Nephron (organoid): Measurements from ENCODE around the gene ITIH4.

Experiments
- H3K27ac Mint-ChIP-seq, 3 experiments: 2 replicates each; pipeline ENCODE4 v1.8.0; 2020; ENCODE audit warnings: mixed read lengths in 3 of 3, mild to moderate bottlenecking in 2 of 3, moderate library complexity in 1 of 3
- H3K27me3 Mint-ChIP-seq: 2 replicates; pipeline ENCODE4 v1.8.0; 2021; ENCODE audit warnings: low read depth, mild to moderate bottlenecking, moderate library complexity, mixed read lengths
- H3K36me3 Mint-ChIP-seq: 2 replicates; pipeline ENCODE4 v1.8.0; 2020; ENCODE audit warnings: low read depth, mixed read lengths
- H3K4me1 Mint-ChIP-seq: 2 replicates; pipeline ENCODE4 v1.8.0; 2020; ENCODE audit warnings: mixed read lengths
- H3K4me3 Mint-ChIP-seq, 3 experiments: 2 replicates each; pipeline ENCODE4 v1.8.0; 2020; ENCODE audit warnings: mild to moderate bottlenecking in 3 of 3, mixed read lengths in 3 of 3, moderate library complexity in 2 of 3
- H3K9me3 Mint-ChIP-seq: 2 replicates; pipeline ENCODE4 v1.8.0; 2020; ENCODE audit warnings: mixed read lengths
- CTCF ChIP-seq, 3 experiments: fragments of 200-600 bp; sonication (generic); IDR thresholded peaks; one replicate each; pipeline ENCODE4 v1.5.0; 2021; ENCODE audit warnings: antibody characterized with exemption in 3 of 3; ENCODE audit not compliant: unreplicated experiment in 3 of 3

Gene ITIH4

GRCh38 chr3:52792413-52792812 lies 38.1 kb downstream of the ITIH4 start:
- TF ChIP-seq CTCF (IDR thresholded peaks at IDR 0.05; ENCODE audit: unreplicated experiment in 3 of 3) = peak in 1 of 3 experiments; percentile 17
- Mint-ChIP-seq H3K9me3 (no peaks in the 10 kb centered on the region), H3K4me3 (no peak overlapping the region), H3K36me3 (no peaks in the 10 kb centered on the region), H3K27me3 (peaks cover 4% of the 10 kb centered on the region), H3K4me1 (no peaks in the 10 kb centered on the region), H3K27ac (no peak overlapping the region)

GRCh38 chr3:52791928-52792327 lies 38.5 kb downstream of the ITIH4 start:
- H3K36me3 Mint-ChIP-seq = no peaks in the 10 kb centered on the region
- H3K9me3 Mint-ChIP-seq = no peaks in the 10 kb centered on the region
- H3K27ac Mint-ChIP-seq = no peak overlapping the region
- H3K4me3 Mint-ChIP-seq = no peak overlapping the region
- H3K4me1 Mint-ChIP-seq = no peaks in the 10 kb centered on the region
- H3K27me3 Mint-ChIP-seq = peaks cover 8% of the 10 kb centered on the region
- TF ChIP-seq CTCF (IDR thresholded peaks at IDR 0.05; ENCODE audit: unreplicated experiment in 3 of 3) = no peak

GRCh38 chr3:52791366-52791765 lies 39.1 kb downstream of the ITIH4 start:
- Mint-ChIP-seq H3K4me1 (no peaks in the 10 kb centered on the region), H3K4me3 (no peak overlapping the region), H3K9me3 (no peaks in the 10 kb centered on the region), H3K36me3 (no peaks in the 10 kb centered on the region), H3K27ac (no peak overlapping the region), H3K27me3 (peaks cover 8% of the 10 kb centered on the region)
- no peak for TF ChIP-seq CTCF (IDR thresholded peaks at IDR 0.05; ENCODE audit: unreplicated experiment in 3 of 3)

GRCh38 chr3:52790741-52791140 lies 39.7 kb downstream of the ITIH4 start:
- no peak overlapping the region for H3K4me3 Mint-ChIP-seq
- no peaks in the 10 kb centered on the region for H3K9me3 Mint-ChIP-seq
- peaks cover 8% of the 10 kb centered on the region for H3K27me3 Mint-ChIP-seq
- TF ChIP-seq CTCF (IDR thresholded peaks at IDR 0.05; ENCODE audit: unreplicated experiment in 3 of 3) = no peak
- no peak overlapping the region for H3K27ac Mint-ChIP-seq
- H3K4me1 Mint-ChIP-seq = no peaks in the 10 kb centered on the region
- H3K36me3 Mint-ChIP-seq = no peaks in the 10 kb centered on the region

GRCh38 chr3:52790337-52790736 lies 40.1 kb downstream of the ITIH4 start:
- Mint-ChIP-seq H3K27ac (no peak overlapping the region), H3K27me3 (peaks cover 8% of the 10 kb centered on the region), H3K36me3 (no peaks in the 10 kb centered on the region), H3K9me3 (no peaks in the 10 kb centered on the region), H3K4me3 (no peak overlapping the region), H3K4me1 (no peaks in the 10 kb centered on the region)
- no peak for TF ChIP-seq CTCF (IDR thresholded peaks at IDR 0.05; ENCODE audit: unreplicated experiment in 3 of 3)

GRCh38 chr3:52789746-52790040 lies 40.8 kb downstream of the ITIH4 start:
- Mint-ChIP-seq H3K9me3 (no peaks in the 10 kb centered on the region), H3K27ac (no peak overlapping the region), H3K36me3 (no peaks in the 10 kb centered on the region), H3K4me3 (no peak overlapping the region), H3K4me1 (no peaks in the 10 kb centered on the region), H3K27me3 (peaks cover 8% of the 10 kb centered on the region)
- TF ChIP-seq CTCF (IDR thresholded peaks at IDR 0.05; ENCODE audit: unreplicated experiment in 3 of 3) = no peak
